Common myeloid progenitor, CD34-positive (primary cell): Measurements from ENCODE around the gene APP.
"Not testable (repeated sequence)": the region's sequence is repeated elsewhere in the genome, so short reads cannot be mapped to it uniquely, and the experiment has no call there.

Experiments used
- CTCF ChIA-PET: fragments of 350-600 bp; sonication (Branson Sonifier 250); formaldehyde crosslinking; loops from one replicate; lab custom pipeline; 2021; ENCODE audit warnings: antibody characterized with exemption; lab: Charles Lee
- POLR2A ChIA-PET: fragments of 350-600 bp; sonication (Branson Sonifier 250); formaldehyde crosslinking; loops from one replicate; lab custom pipeline; 2021; ENCODE audit warnings: antibody characterized with exemption; lab: Charles Lee
- DNase-seq, 3 donors: peaks; one replicate each; pipeline versions ENCODE4 v3.0.0 to v3.0.0-alpha.2; 2013
- H3K27ac ChIP-seq, 2 experiments: 1 replicate in 1 of 2; 2 replicates in 1 of 2; pipeline ENCODE4 v1.7.0; 2013; ENCODE audit warnings: inconsistent platforms in 2 of 2, low read length in 2 of 2, mild to moderate bottlenecking in 2 of 2, low read depth in 1 of 2, moderate library complexity in 1 of 2; ENCODE audit not compliant: severe bottlenecking in 2 of 2, insufficient read depth in 1 of 2, poor library complexity in 1 of 2
- H3K27me3 ChIP-seq, 5 experiments: replicated peaks in 2 of 5; 1 replicate in 3 of 5; 2 replicates in 2 of 5; pipeline versions ENCODE4 v1.6.1 to v1.7.0; 2013; ENCODE audit warnings: low read length in 4 of 5, mild to moderate bottlenecking in 2 of 5, moderate library complexity in 2 of 5, inconsistent platforms in 1 of 5; ENCODE audit not compliant: insufficient read depth in 5 of 5, control insufficient read depth in 4 of 5
- H3K36me3 ChIP-seq, 4 experiments: 1 replicate in 2 of 4; 2 replicates in 2 of 4; pipeline versions ENCODE4 v1.6.1 to v1.7.0; 2013; ENCODE audit warnings: low read length in 3 of 4, control low read depth in 1 of 4, mild to moderate bottlenecking in 1 of 4; ENCODE audit not compliant: control insufficient read depth in 4 of 4, insufficient read depth in 4 of 4
- H3K4me1 ChIP-seq, 4 experiments: 1 replicate in 3 of 4; 2 replicates in 1 of 4; pipeline versions ENCODE4 v1.6.1 to v1.7.1; 2013; ENCODE audit warnings: low read length in 3 of 4, mild to moderate bottlenecking in 3 of 4, control low read depth in 1 of 4, inconsistent platforms in 1 of 4, moderate library complexity in 1 of 4; ENCODE audit not compliant: control insufficient read depth in 4 of 4, insufficient read depth in 4 of 4; ENCODE audit errors: control extremely low read depth in 1 of 4
- H3K4me3 ChIP-seq, 7 experiments: 1 replicate in 4 of 7; 2 replicates in 3 of 7; pipeline versions ENCODE4 v1.5.1 to v1.7.0; 2013; ENCODE audit warnings: mild to moderate bottlenecking in 7 of 7, low read length in 6 of 7, moderate library complexity in 6 of 7, inconsistent platforms in 2 of 7, low read depth in 2 of 7, control low read depth in 1 of 7; ENCODE audit not compliant: insufficient read depth in 4 of 7, control insufficient read depth in 1 of 7; ENCODE audit errors: extremely low read depth in 1 of 7
- H3K9me3 ChIP-seq, 5 experiments: 1 replicate in 4 of 5; 2 replicates in 1 of 5; pipeline versions ENCODE4 v1.6.1 to v1.7.1; 2013; ENCODE audit warnings: low read length in 4 of 5, mild to moderate bottlenecking in 2 of 5, inconsistent platforms in 1 of 5, low read depth in 1 of 5, moderate library complexity in 1 of 5; ENCODE audit not compliant: control insufficient read depth in 4 of 5, insufficient read depth in 2 of 5; ENCODE audit errors: control extremely low read depth in 1 of 5
- WGBS: methylation state at CpG from one replicate; pipeline ENCODE4 v1.1.5; 2013; ENCODE audit not compliant: insufficient coverage; 5-methylcytosine and 5-hydroxymethylcytosine counted together

APP gene

DNA sequence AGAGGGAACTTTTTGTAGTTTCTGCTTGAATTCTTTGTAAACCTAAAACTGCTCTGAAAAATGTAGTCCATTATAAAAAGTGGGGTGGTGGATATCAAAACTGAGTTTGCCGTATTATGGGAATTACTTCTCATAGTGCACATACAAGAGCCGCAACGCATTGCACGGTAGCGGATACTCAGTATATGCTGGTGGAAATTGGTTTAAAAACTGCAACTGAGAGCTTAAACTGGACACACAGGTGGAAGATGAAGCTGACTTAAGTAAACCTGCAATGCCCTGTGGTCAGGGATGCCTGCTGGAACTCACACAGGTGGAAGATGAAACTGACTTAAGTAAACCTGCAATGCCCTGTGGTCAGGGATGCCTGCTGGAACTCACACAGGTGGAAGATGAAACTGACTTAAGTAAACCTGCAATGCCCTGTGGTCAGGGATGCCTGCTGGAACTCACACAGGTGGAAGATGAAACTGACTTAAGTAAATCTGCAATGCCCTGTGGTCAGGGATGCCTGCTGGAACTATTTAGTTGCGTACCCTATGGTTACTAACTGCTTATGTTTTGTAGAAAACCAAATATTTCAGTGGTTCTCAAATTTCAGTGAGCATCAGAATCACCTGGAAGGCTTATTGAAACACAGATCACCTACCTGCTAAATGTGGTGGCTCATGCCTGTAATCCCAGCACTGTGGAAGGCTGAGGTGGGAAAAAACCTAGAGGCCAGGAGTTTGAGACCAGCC, 147.8 kb downstream of the APP start:
- H3K4me1 ChIP-seq, POLR2A ChIA-PET, CTCF ChIA-PET, DNase-seq, H3K27ac ChIP-seq, H3K27me3 ChIP-seq, H3K9me3 ChIP-seq, H3K4me3 ChIP-seq: not testable (repeated sequence)
- H3K36me3 ChIP-seq: peaks cover 6 to 53% (median 14%) of the 10 kb centered on the region in 4 experiments
- WGBS: 100% methylated on average over 5 of the region's 6 CpGs

DNA sequence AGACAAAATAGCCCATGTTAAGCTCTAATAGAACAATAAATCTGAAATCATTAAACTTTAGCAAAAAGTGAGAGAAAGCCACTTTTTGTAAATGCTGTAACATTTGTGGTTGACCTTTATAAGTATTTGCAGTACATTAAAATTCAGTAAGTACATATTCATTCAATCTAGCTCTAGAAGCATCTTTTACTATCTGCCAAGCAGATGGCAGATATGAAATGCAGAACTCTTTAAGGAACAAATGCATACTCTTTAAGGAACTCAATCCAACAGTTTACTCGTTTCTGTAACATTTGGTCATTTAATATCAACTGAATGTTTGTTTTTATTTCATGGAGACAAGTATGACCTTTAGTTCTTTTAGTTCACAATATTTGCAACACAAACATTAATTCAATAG, 150.1 kb downstream of the APP start:
- CTCF ChIA-PET: interaction anchor here (1.5 kb wide), 1 partner anchor 74 kb away, joined by 3 read pairs; no protein-coding TSS in a partner anchor
- peaks cover 6 to 48% (median 14%) of the 10 kb centered on the region in 4 experiments for H3K36me3 ChIP-seq
- no peaks in the 10 kb centered on the region for H3K9me3 ChIP-seq
- DNase-seq: no peak
- POLR2A ChIA-PET: no interaction called here
- H3K4me3 ChIP-seq: no peak overlapping the region
- no peak overlapping the region for H3K27ac ChIP-seq
- H3K27me3 ChIP-seq: no peaks in the 10 kb centered on the region
- WGBS: no CpG with 5 or more reads among the region's 1 CpG
- no peaks in the 10 kb centered on the region for H3K4me1 ChIP-seq

DNA sequence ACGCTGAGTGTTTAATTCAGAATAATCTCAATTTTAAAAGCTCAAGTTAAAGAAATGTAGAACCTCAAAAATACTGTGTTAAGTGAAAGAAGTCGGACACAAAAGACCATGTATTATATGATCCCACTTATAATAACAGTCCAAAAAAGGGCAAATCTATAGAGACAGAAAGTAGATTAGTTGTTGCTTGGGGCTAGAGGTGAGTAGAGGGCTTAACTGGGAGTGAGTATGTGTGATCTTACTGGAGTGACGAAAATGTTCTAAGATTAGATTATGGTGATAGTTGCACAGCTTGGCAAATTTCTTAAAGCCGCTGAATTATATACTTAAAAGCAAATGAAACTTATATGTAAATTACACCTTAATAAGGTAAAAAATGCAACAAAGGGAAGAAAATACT, 150.5 kb downstream of the APP start:
- no CpG with 5 or more reads among the region's 4 CpGs for WGBS
- ChIA-PET POLR2A (no interaction called here), CTCF (interaction anchor here (1.1 to 1.5 kb wide), 2 partner anchors 15 to 74 kb away, joined by 3 to 4 read pairs; no protein-coding TSS in a partner anchor)

DNA sequence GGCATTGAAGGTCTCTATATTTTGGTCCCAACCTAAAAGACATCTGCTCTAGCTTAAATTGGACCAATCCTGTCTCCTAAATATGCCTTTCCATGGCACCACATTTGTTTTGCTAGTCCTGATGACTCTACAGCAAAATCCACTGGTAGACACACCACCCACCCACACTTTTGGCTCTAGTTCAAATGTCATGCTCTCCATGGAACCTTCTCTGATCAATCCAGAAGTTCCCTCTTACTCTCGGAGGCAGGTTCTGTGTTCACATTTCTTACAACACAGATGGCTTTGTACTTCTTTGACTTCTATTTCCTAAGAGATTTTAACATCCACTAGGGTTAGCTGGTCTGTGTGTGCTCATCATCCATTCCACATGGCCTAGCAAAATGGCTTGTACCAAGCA, 151.3 kb downstream of the APP start:
- H3K27me3 ChIP-seq: no peaks in the 10 kb centered on the region
- H3K4me3 ChIP-seq: no peak overlapping the region
- H3K4me1 ChIP-seq: no peaks in the 10 kb centered on the region
- DNase-seq: no peak
- 100% methylated on average over 1 of the region's 1 CpG for WGBS
- no peaks in the 10 kb centered on the region for H3K9me3 ChIP-seq
- ChIA-PET CTCF (interaction anchor here (1.1 to 1.5 kb wide), 2 partner anchors 16 to 75 kb away, joined by 3 to 4 read pairs; no protein-coding TSS in a partner anchor), POLR2A (no interaction called here)
- peaks cover 6 to 44% (median 14%) of the 10 kb centered on the region in 4 experiments for H3K36me3 ChIP-seq
- H3K27ac ChIP-seq: no peak overlapping the region

More for the DNA sequence above, 150.5 kb downstream of the APP start:
- no peak for DNase-seq
- Histone ChIP-seq H3K36me3 (peaks cover 6 to 44% (median 14%) of the 10 kb centered on the region in 4 experiments), H3K27ac (no peak overlapping the region), H3K9me3 (no peaks in the 10 kb centered on the region), H3K4me1 (no peaks in the 10 kb centered on the region), H3K27me3 (no peaks in the 10 kb centered on the region), H3K4me3 (no peak overlapping the region)

DNA sequence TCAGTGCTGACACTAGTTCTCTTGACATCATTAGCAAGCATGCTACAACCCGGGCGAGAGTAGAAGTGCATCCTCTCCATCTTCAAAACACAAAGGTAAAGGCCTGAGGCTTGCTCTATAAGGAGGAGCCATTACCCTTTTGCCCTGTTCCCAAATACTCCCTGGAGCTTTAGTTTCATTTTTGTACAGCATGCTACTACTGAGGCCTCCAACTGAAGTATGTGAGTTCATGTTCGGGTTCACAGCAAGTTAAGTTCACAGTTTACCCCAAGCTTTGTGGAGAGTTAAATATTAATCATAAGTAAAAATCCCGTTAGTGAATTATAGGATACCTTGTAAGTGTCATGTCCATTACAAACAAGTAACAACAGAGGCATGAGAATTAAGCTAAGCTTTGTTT, 156.6 kb downstream of the APP start:
- no peaks in the 10 kb centered on the region for H3K4me1 ChIP-seq
- ChIA-PET POLR2A (no interaction called here), CTCF (no interaction called here)
- H3K27me3 ChIP-seq: no peaks in the 10 kb centered on the region
- H3K36me3 ChIP-seq: peaks cover 0 to 18% (median 3%) of the 10 kb centered on the region in 4 experiments
- no peak for DNase-seq
- H3K9me3 ChIP-seq: no peaks in the 10 kb centered on the region
- 67% methylated on average over 2 of the region's 4 CpGs for WGBS
- H3K4me3 ChIP-seq: no peak overlapping the region
- H3K27ac ChIP-seq: no peak overlapping the region

DNA sequence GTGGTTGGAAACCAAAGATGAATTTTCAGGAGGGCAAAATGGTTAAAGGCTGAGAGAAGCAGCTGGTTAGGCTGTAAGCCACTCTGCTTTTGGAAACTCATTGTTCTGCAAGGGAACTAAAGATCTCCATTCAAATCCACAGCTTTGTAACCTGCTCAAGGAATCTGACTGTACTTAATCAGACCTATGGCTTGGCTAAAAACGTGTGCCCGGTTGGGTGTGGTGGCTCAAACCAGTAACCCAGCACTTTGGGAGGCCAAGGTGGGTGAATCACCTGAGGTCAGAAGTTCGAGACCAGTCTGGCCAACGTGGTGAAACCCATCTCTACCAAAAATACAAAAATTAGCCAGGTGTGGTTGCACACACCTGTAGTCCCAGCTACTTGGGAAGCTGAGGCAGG, 158.1 kb downstream of the APP start:
- H3K27ac ChIP-seq, H3K4me1 ChIP-seq, H3K9me3 ChIP-seq, DNase-seq, H3K27me3 ChIP-seq, H3K4me3 ChIP-seq, POLR2A ChIA-PET: not testable (repeated sequence)
- H3K36me3 ChIP-seq: peaks cover 0 to 17% (median 0%) of the 10 kb centered on the region in 4 experiments
- CTCF ChIA-PET: interaction anchor here (0.9 kb wide), 1 partner anchor 117 kb away, joined by 3 read pairs; no protein-coding TSS in a partner anchor
- WGBS: 100% methylated on average over 3 of the region's 4 CpGs

DNA sequence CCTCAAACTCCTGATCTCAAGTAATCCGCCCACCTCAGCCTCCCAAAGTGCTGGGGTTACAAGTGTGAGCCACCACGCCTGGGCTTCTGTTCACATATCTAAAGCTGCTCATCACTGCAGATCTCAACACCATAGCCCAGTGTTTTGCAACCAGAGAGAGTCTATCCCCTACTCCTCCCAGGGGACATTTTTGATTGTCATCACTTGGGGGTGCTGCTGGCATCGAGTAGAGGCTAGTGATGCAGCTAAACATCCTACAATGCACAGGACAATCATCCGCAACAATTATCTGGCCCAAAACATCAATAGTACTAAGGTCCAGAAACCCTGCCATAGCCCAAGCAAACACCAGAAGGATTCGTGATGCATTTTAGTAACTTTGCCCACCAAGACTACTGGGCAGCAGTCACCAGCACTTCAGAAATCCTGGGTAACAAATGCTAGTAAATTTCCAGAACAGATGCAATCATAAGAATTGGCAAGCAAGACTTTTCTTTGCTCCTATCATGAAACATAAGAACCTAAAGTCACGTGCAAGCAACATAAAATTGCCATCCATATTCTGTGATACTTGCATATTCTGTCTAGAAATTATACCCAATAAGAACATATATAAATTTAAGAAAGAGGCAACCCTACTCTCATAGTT, 159.2 kb downstream of the APP start:
- no peak overlapping the region for H3K4me3 ChIP-seq
- H3K9me3 ChIP-seq: no peaks in the 10 kb centered on the region
- no peaks in the 10 kb centered on the region for H3K27me3 ChIP-seq
- no peaks in the 10 kb centered on the region for H3K4me1 ChIP-seq
- POLR2A ChIA-PET: no interaction called here
- H3K27ac ChIP-seq: no peak overlapping the region
- DNase-seq: no peak
- H3K36me3 ChIP-seq: peaks cover 0 to 17% (median 0%) of the 10 kb centered on the region in 4 experiments
- 92% methylated on average over 4 of the region's 6 CpGs for WGBS
- CTCF ChIA-PET: interaction anchor here (1.5 kb wide), 1 partner anchor 95 kb away, joined by 3 read pairs; no protein-coding TSS in a partner anchor
